WERI-Rb-1 (cell line): Measurements from ENCODE around the gene GJA3.

Experiments
- DNase-seq: peaks from one replicate; pipeline ENCODE4 v3.0.0-alpha.2; 2020
- H3K27ac ChIP-seq: fragments of 250-450 bp; sonication (Bioruptor Pico); 2 replicates; pipeline ENCODE4 v1.5.1; 2020; ENCODE audit warnings: mild to moderate bottlenecking, moderate library complexity
- H3K27me3 ChIP-seq: fragments of 250-450 bp; sonication (Bioruptor Pico); 2 replicates; pipeline ENCODE4 v1.5.1; 2021; ENCODE audit warnings: mild to moderate bottlenecking, low read depth, moderate library complexity; ENCODE audit not compliant: insufficient read depth, severe bottlenecking
- H3K36me3 ChIP-seq: fragments of 250-450 bp; sonication (Bioruptor Pico); 2 replicates; pipeline ENCODE4 v1.5.1; 2020; ENCODE audit warnings: mild to moderate bottlenecking, moderate library complexity
- H3K4me3 ChIP-seq: 2 replicates; pipeline ENCODE4 v1.5.1; 2011; ENCODE audit warnings: low read depth, mild to moderate bottlenecking, control low read depth, low read length
- H3K9me3 ChIP-seq: fragments of 250-450 bp; sonication (Bioruptor Pico); 2 replicates; pipeline ENCODE4 v1.5.1; 2021; ENCODE audit warnings: mild to moderate bottlenecking, moderate library complexity; ENCODE audit not compliant: severe bottlenecking
- CTCF ChIP-seq: IDR thresholded peaks from 2 replicates; pipeline ENCODE4 v1.5.1; 2011; ENCODE audit warnings: low read depth, mild to moderate bottlenecking, control low read depth, inconsistent platforms, low read length

The GJA3 gene

GRCh38 chr13:20093951-20094350, 66.9 kb downstream of the GJA3 start:
- Histone ChIP-seq H3K4me3 (no peak overlapping the region), H3K9me3 (no peaks in the 10 kb centered on the region), H3K36me3 (no peaks in the 10 kb centered on the region), H3K27ac (no peak overlapping the region), H3K27me3 (no peaks in the 10 kb centered on the region)
- no peak for TF ChIP-seq CTCF
- no peak for DNase-seq

- Histone ChIP-seq H3K36me3 (peaks cover 14% of the 10 kb centered on the region), H3K27ac (no peak overlapping the region), H3K9me3 (no peaks in the 10 kb centered on the region), H3K4me3 (no peak overlapping the region), H3K27me3 (no peaks in the 10 kb centered on the region)
- no peak for DNase-seq
- TF ChIP-seq CTCF = no peak
Observed at GRCh38 chr13:20090349-20090748, 70.5 kb downstream of the GJA3 start.
